ENCODE data around the gene TP53TG5. TPM values are rescaled to one million over a fixed set of nuclear protein-coding genes. Genes with fewer than 3 reads are reported as not detected.
A peak's percentile ranks its signal among the peaks of the same experiment; 100 is the strongest.

Gene TP53TG5
- polyA plus RNA-seq (ENCODE audit: insufficient read length in 4 of 4): 1 to 10 TPM in 2 of 4 donors, under 1 TPM in 2; 0.97 to 2.2 (median 1.5) TPM

GRCh38 chr20:45378191-45378590 is at the start of gene TP53TG5:
TP53TG5 (minus strand) TSS chr20:45378325; CDS start chr20:45378236, 89 bp downstream.
- no peak for DNase-seq (ENCODE audit: low read depth in 4 of 4, low spot score in 2 of 4)

GRCh38 chr20:45427236-45428149 is 49.4 kb upstream of the TP53TG5 start:
- DNase-seq (ENCODE audit: low read depth in 4 of 4, low spot score in 2 of 4): no peak

GRCh38 chr20:45426320-45427016 is 48.3 kb upstream of the TP53TG5 start:
- no peak for DNase-seq (ENCODE audit: low read depth in 4 of 4, low spot score in 2 of 4)

- DNase-seq (ENCODE audit: low read depth in 4 of 4, low spot score in 2 of 4): no peak
Observed at GRCh38 chr20:45425561-45425960, 47.4 kb upstream of the TP53TG5 start.

- no peak for DNase-seq (ENCODE audit: low read depth in 4 of 4, low spot score in 2 of 4)
Observed at GRCh38 chr20:45423700-45424099, 45.6 kb upstream of the TP53TG5 start.

GRCh38 chr20:45420125-45420524 is 42.0 kb upstream of the TP53TG5 start:
- no peak for DNase-seq (ENCODE audit: low read depth in 4 of 4, low spot score in 2 of 4)

- no peak for DNase-seq (ENCODE audit: low read depth in 4 of 4, low spot score in 2 of 4)
Observed at GRCh38 chr20:45419188-45420091, 41.3 kb upstream of the TP53TG5 start.

- no peak for DNase-seq (ENCODE audit: low read depth in 4 of 4, low spot score in 2 of 4)
Observed at GRCh38 chr20:45416917-45417316, 38.8 kb upstream of the TP53TG5 start.

- peak in 3 of 4 donors; percentile 51 to 74 (median 61) for DNase-seq (ENCODE audit: low read depth in 4 of 4, low spot score in 2 of 4)
Observed at GRCh38 chr20:45415822-45416637, 37.9 kb upstream of the TP53TG5 start, which contains the start of gene PIGT. PIGT (plus strand) TSS chr20:45416141; CDS start chr20:45416157, 16 bp downstream.

GRCh38 chr20:45413479-45413878 is 35.4 kb upstream of the TP53TG5 start:
- DNase-seq (ENCODE audit: low read depth in 4 of 4, low spot score in 2 of 4): no peak

GRCh38 chr20:45412653-45413052 is 34.5 kb upstream of the TP53TG5 start:
- DNase-seq (ENCODE audit: low read depth in 4 of 4, low spot score in 2 of 4): no peak

GRCh38 chr20:45410887-45411286 is 32.8 kb upstream of the TP53TG5 start:
- DNase-seq (ENCODE audit: low read depth in 4 of 4, low spot score in 2 of 4): no peak

- DNase-seq (ENCODE audit: low read depth in 4 of 4, low spot score in 2 of 4): no peak
Observed at GRCh38 chr20:45409521-45410272, 31.6 kb upstream of the TP53TG5 start.

GRCh38 chr20:45408646-45409213 is 30.6 kb upstream of the TP53TG5 start:
- DNase-seq (ENCODE audit: low read depth in 4 of 4, low spot score in 2 of 4): no peak

- DNase-seq (ENCODE audit: low read depth in 4 of 4, low spot score in 2 of 4): no peak
Observed at GRCh38 chr20:45407783-45408645, 29.9 kb upstream of the TP53TG5 start, which contains the start of gene DBNDD2. DBNDD2 (plus strand) TSS chr20:45408289; CDS start chr20:45408468, 179 bp downstream.

- peak in 1 of 4 donors; percentile 20 for DNase-seq (ENCODE audit: low read depth in 4 of 4, low spot score in 2 of 4)
Observed at GRCh38 chr20:45407067-45407745, 29.1 kb upstream of the TP53TG5 start.

All from left renal cortex interstitium (tissue), 4 donors.